ENCODE measurements around the gene MTREX.
"Not testable (repeated sequence)": the region's sequence is repeated elsewhere in the genome, so short reads cannot be mapped to it uniquely, and the experiment has no call there.

The MTREX gene

GRCh38 chr5:55307383-55308253 lies at the start of gene MTREX, which contains the start of gene DHX29:
Gene MTREX, plus strand, starts transcription at chr5:55307989. Its CDS starts 25 bp downstream, at chr5:55308014.
Gene DHX29, minus strand, starts transcription at chr5:55307694. Its CDS starts 121 bp downstream, at chr5:55307573.
- peak; percentile 80 for DNase-seq (ENCODE audit: low read depth in 2 of 2)

DNA sequence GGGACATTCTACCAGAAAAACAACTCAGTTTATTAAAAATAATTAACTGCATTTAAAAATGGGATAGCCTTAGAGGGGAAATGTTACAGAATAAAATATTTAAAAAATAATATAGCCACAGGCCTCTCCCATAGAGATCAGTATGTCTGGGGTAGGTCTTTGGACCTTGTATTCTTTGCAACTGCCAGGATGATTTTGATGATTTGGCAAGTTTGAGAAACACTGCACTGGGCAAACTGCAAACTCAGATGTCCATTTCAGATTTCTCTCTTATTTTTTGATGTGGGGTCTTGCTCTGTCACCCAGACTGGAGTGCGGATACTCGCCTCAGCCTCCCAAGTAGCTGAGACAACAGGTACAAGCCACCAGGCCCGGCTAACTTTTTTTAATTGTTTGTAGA lies 49.5 kb upstream of the MTREX start:
- no peak for DNase-seq (ENCODE audit: low read depth in 2 of 2)

- no peak for DNase-seq (ENCODE audit: low read depth in 2 of 2)
Measured at GRCh38 chr5:55276771-55277170, 31.0 kb upstream of the MTREX start.

- no peak for DNase-seq (ENCODE audit: low read depth in 2 of 2)
Measured at GRCh38 chr5:55278778-55279177, 29.0 kb upstream of the MTREX start.

DNA sequence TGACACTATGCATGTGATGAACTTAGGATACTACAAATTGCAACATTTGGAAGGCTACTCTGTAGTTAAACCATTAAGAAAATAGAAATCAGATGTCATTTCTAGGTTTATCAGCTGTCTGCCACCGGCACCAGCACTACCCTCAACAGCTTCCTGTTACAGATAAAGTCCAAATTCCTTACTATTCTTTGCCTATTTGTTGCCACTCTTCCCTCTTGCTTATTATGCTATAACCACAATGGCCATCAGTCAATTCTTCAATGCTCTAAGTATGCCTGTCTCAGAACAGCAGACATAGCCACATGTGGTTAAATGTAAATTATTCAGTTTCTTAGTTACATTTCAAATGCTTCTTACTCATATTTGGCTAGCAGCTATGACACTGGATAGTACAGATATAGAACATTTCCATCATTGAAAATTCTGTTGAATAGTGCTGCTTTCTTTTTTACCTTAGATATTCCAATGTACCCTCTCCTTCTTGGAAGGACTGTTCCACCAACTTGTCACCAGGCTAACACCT lies 21.3 kb upstream of the MTREX start:
- DNase-seq (ENCODE audit: low read depth in 2 of 2) = no peak

DNA sequence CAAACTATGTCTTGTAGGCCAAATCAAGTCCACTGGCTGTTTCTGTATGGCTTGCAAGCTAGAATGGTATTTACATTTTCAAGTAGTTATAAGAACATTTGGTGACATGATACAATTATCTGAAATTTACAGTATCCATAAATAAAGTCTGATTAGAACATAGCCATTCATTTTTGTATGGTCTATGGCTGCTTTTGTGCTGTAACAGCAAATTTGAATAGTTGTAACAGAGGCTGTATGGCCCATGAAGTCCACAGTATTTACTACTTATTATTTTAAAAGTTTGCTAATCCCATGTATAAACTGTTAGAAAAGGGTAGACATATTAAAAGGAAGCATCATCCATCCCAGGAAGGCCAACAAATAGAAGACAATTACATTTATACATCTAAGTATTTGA lies 18.0 kb upstream of the MTREX start:
- no peak for DNase-seq (ENCODE audit: low read depth in 2 of 2)

DNA sequence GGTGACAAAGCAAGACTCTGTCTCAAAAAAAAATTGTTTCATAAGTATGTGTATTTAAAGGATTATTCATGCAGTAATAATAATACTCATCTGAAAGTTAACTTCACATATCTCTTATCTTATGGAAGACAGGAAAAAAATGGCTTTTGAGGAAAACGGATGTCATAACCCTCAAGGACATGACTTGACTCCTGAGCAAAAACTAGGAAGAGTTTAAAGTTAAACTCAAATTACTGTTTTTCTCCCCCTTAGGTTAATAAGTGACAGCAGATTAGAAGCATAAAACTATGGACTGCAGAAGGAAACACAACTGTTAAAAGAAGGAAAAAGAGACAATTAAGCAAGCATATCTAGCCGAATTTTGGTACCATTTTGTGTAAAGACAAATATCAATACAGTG lies 16.8 kb upstream of the MTREX start:
- DNase-seq (ENCODE audit: low read depth in 2 of 2) = no peak

GRCh38 chr5:55294935-55295334 lies 12.9 kb upstream of the MTREX start:
- DNase-seq (ENCODE audit: low read depth in 2 of 2) = no peak

DNA sequence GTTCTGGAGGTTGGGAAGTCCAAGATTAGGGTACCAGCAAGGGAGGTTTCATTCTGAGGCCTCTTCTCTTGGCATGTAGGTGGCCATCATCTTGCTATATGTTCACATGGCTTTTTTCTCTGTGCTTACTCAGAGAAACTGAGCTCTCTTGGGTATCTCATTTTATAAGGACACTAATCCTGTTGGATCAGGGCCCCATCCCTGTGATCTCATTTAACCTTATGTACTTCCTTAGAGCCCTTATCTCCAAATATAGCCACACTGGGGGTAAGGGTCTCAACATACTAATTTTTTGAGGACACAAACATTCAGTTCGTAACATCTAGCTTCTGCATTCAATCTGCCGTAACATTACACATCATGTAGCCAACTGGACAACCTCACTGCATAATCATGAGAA lies 6.9 kb upstream of the MTREX start:
- no peak for DNase-seq (ENCODE audit: low read depth in 2 of 2)

- no peak for DNase-seq (ENCODE audit: low read depth in 2 of 2)
Measured at GRCh38 chr5:55303238-55303690, 4.5 kb upstream of the MTREX start.

GRCh38 chr5:55304584-55304983 lies 3.2 kb upstream of the MTREX start:
- no peak for DNase-seq (ENCODE audit: low read depth in 2 of 2)

DNA sequence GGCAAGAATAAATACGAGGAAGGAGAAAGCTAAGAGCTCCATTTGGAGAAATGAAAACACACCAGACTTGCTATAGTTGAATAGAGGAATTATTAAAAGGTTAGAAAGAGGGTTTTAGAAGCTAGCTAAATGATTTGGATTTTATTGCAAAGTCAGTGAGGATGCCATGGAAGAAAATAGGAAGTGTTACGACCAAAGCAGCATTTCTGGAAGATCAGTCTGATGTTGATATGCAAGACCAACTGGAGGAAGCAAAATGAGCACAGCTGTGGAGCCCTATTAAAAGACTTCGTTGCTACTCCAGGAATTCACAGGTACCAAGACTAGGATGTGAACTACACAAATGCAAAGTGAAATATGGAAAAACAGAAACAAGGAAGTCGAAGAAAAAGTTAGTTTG lies 2.4 kb upstream of the MTREX start:
- DNase-seq (ENCODE audit: low read depth in 2 of 2) = no peak

- no peak for DNase-seq (ENCODE audit: low read depth in 2 of 2)
Measured at GRCh38 chr5:55306641-55307382, 977 bp upstream of the MTREX start.

DNA sequence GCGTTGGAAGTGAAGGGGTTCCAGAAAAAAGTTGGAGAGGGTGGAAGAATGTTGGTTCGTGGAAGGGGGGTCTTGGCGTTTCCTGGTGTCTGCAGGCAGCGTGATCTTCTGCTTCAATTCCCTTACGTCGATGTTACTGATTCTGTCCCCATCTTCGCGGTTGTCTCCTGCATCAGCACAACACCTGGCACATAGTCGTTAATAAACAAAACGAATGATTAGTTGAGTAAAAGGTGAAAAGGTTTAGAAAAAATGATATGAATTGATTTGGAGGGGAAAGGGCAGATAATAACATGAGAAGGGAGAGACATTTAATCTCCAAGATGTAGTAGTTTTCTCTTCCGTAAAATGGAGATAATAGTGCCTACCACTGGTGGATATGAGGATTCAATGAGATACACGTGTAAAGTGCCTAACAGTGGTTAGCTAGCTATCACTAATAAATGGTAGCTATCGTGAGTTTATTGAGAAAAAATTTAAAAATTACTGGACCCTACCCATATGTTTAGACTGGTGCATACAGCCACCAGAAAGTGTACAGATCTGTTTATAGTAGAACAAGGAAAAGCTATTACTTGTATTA lies 556 bp downstream of the MTREX start:
- no peak for DNase-seq (ENCODE audit: low read depth in 2 of 2)

DNA sequence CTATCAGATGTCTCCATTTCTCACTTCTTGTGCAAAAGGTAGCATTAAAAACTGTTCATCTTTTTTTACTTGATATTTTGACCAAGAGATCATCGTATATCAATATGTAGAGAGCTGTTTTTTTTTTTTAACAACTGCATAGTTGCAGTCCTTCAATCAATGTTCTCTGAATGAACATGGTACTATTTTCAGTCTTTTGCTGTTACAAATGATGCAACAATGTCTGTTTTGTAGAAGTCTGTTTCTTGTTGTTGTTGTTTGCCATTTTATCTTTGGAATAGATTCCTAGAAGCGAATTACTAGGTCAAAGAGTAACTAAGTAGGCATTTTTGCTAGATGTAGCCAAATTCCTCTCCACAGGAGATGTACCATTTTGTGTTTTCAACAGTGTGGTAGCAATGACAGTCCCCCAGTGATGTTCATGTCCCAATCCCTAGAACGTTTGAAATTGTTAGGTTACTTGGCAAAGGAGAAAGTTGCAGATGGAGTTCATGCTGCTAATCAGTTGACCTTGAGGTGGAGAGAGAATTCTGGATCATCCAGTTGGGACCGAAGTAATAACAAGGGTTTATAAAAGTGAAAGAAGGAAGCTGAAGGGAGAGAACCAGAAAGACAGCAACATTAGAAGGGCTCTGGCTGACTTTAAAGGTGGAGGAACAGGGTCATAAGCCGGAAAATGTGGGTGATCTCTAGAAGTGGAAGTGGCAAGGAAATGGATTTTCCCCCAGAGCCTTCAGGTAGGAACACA lies 6.3 kb downstream of the MTREX start:
- DNase-seq (ENCODE audit: low read depth in 2 of 2) = no peak

GRCh38 chr5:55316289-55316688 lies 8.5 kb downstream of the MTREX start:
- no peak for DNase-seq (ENCODE audit: low read depth in 2 of 2)

DNA sequence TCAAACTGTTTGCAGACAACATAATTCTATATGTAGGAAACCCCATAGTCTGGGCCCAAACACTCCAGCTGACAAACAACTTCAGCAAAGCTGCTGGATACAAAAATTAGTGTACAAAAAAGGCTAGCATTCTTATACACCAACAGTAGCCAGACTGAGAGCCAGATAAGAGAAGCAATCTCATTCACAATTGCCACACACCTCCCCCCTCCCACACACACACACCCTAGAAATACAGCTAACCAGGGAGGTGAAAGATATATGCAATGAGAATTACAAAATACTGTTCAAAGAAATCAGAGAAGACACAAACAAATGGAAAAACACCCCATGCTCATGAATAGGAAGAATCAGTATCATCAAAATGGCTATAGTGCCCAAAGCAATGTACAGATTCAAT lies 9.0 kb downstream of the MTREX start:
- DNase-seq (ENCODE audit: low read depth in 2 of 2) = no peak

DNA sequence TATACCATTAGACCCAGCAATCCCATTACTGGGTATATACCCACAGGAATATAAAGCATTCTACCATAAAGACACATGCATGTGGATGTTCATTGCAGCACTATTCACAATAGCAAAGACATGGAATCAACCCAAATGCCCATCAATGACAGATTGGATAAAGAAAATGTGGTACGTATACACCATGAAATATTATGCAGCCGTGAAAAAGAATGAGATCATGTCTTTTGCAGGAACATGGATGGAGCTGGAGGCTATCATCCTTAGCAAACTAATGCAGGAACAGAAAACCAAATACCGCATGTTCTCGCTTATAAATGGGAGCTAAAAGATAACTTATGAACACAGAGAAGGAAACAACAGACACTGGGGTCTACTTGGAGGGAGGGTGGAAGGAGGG lies 10.4 kb downstream of the MTREX start:
- not testable (repeated sequence) for DNase-seq (ENCODE audit: low read depth in 2 of 2)

- DNase-seq (ENCODE audit: low read depth in 2 of 2) = no peak
Measured at GRCh38 chr5:55319491-55319890, 11.7 kb downstream of the MTREX start.

DNA sequence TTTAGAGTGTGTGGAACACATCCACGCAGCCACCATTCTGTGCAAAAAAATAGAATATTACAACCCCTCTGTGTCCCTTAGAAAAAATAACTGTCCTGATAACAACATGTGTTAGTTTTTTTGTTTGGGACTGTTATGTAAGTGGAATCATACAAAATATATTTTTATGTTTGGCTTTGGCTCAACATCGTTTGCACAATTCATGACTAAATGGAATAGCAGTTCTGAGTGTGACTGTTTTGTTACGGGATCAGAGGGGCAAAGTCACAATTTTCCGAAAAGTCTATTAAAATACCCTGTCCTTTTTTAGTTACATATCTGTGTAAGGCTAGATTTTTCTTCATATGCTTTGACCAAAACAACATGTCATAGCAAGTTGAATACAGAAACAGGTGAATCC lies 12.8 kb downstream of the MTREX start:
- no peak for DNase-seq (ENCODE audit: low read depth in 2 of 2)

DNA sequence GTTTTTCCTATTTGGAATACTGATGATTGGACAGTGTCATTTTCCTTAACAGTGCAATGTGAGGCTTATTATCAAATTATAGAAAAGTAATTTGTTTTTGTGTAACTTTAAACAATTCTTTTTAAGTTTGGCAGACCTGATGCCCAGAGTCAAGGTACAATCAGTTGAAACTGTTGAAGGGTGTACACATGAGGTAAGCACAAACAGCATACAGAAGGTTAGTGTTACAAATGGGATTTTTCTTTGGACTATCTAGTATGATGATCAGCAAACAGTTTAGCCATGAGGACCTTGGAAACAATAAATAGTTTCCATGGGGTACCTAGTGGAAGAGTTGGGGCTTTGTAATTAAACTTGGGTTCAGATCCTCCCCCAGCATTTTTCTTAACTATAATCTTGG lies 16.2 kb downstream of the MTREX start:
- DNase-seq (ENCODE audit: low read depth in 2 of 2) = no peak

All from stimulated activated CD8-positive, alpha-beta memory T cell treated with anti-CD3 and anti-CD28 coated beads, Interleukin-15, amount 100 ng/mL, for 48 hours (primary cell).